GM23338 (cell line): ENCODE measurements around the gene NCK2. TPM values are rescaled to one million over a fixed set of nuclear protein-coding genes. Genes with fewer than 3 reads are reported as not detected.

Experiments used
- ATAC-seq: fragments of 200-7000 bp; cut with Tn5 transposase; 3 replicates; pipeline ENCODE4 v1.9.1; 2020
- DNase-seq: peaks from one replicate; pipeline ENCODE4 v3.0.0-alpha.2; 2015; ENCODE audit warnings: low spot score
- H2AFZ ChIP-seq: fragments of 200-600 bp; sonication (generic); 2 replicates; pipeline ENCODE4 v1.8.0; 2016; ENCODE audit warnings: antibody characterized with exemption, mild to moderate bottlenecking, moderate library complexity
- H3F3A ChIP-seq: fragments of 200-600 bp; sonication (generic); replicated peaks from 2 replicates; pipeline ENCODE4 v1.8.0; 2017; ENCODE audit warnings: antibody characterized with exemption, mixed run types, low read depth
- H3K27ac ChIP-seq: fragments of 200-600 bp; sonication (generic); 2 replicates; pipeline ENCODE4 v1.6.1; 2016; ENCODE audit warnings: low read depth
- H3K27me3 ChIP-seq: fragments of 200-600 bp; sonication (generic); 2 replicates; pipeline ENCODE4 v1.8.0; 2016; ENCODE audit warnings: mild to moderate bottlenecking, mixed run types, moderate library complexity; ENCODE audit not compliant: insufficient read depth
- H3K36me3 ChIP-seq: fragments of 200-600 bp; sonication (generic); 2 replicates; pipeline ENCODE4 v1.8.0; 2016; ENCODE audit warnings: mild to moderate bottlenecking; ENCODE audit not compliant: insufficient read depth
- H3K4me1 ChIP-seq: fragments of 200-600 bp; sonication (generic); 2 replicates; pipeline ENCODE4 v1.8.0; 2016; ENCODE audit warnings: mild to moderate bottlenecking, moderate library complexity; ENCODE audit not compliant: insufficient read depth
- H3K4me2 ChIP-seq: fragments of 200-600 bp; sonication (generic); 2 replicates; pipeline ENCODE4 v1.7.1; 2017; ENCODE audit warnings: mixed run types
- H3K4me3 ChIP-seq: fragments of 200-600 bp; sonication (generic); 2 replicates; pipeline ENCODE4 v1.6.1; 2016; ENCODE audit warnings: mixed run types
- H3K79me2 ChIP-seq: fragments of 200-600 bp; sonication (generic); replicated peaks from 2 replicates; pipeline ENCODE4 v1.8.0; 2017; ENCODE audit warnings: mild to moderate bottlenecking; ENCODE audit not compliant: insufficient read depth
- H3K9me2 ChIP-seq: fragments of 200-600 bp; sonication (generic); 2 replicates; pipeline ENCODE4 v1.8.0; 2017; ENCODE audit not compliant: insufficient read depth
- H4K20me1 ChIP-seq: fragments of 200-600 bp; sonication (generic); replicated peaks from 2 replicates; pipeline ENCODE4 v1.8.0; 2017; ENCODE audit warnings: mild to moderate bottlenecking; ENCODE audit not compliant: insufficient read depth
- H3K27ac Mint-ChIP-seq: 2 replicates; pipeline ENCODE4 v1.8.0; 2020; ENCODE audit warnings: inconsistent platforms, mild to moderate bottlenecking, moderate library complexity, mixed read lengths
- H3K27me3 Mint-ChIP-seq: 3 replicates; pipeline ENCODE4 v1.8.0; 2022; ENCODE audit warnings: low read depth, mild to moderate bottlenecking, moderate library complexity, mixed read lengths, inconsistent platforms; ENCODE audit not compliant: insufficient read depth, poor library complexity
- H3K36me3 Mint-ChIP-seq: 3 replicates; pipeline ENCODE4 v1.8.0; 2021; ENCODE audit warnings: low read depth, mild to moderate bottlenecking, inconsistent platforms, moderate library complexity, mixed read lengths
- H3K4me1 Mint-ChIP-seq: 3 replicates; pipeline ENCODE4 v1.8.0; 2020; ENCODE audit warnings: mild to moderate bottlenecking, inconsistent platforms, mixed read lengths
- H3K4me3 Mint-ChIP-seq: 3 replicates; pipeline ENCODE4 v1.8.0; 2021; ENCODE audit warnings: moderate library complexity, mild to moderate bottlenecking, inconsistent platforms, mixed read lengths
- H3K9me3 Mint-ChIP-seq: 3 replicates; pipeline ENCODE4 v1.8.0; 2020; ENCODE audit warnings: moderate library complexity, mild to moderate bottlenecking, inconsistent platforms, mixed read lengths
- CREB1 ChIP-seq: fragments of 250-450 bp; sonication (Bioruptor Pico); IDR thresholded peaks from 2 replicates; pipeline ENCODE4 v1.5.0; 2020; ENCODE audit warnings: low read depth, mild to moderate bottlenecking, moderate library complexity
- CTCF ChIP-seq, 2 experiments: fragments of 200-600 bp in 1 of 2; sonication (generic) in 1 of 2; conservative IDR thresholded peaks; 2 replicates each; pipeline versions ENCODE4 v1.5.1 to v1.6.1; 2016 to 2017; ENCODE audit warnings: antibody characterized with exemption in 2 of 2, low read depth in 2 of 2, mild to moderate bottlenecking in 2 of 2, moderate library complexity in 1 of 2
- ETS1 ChIP-seq: IDR thresholded peaks from 2 replicates; pipeline ENCODE4 v1.6.1; 2016; ENCODE audit warnings: antibody characterized with exemption
- EZH2 ChIP-seq: fragments of 200-600 bp; sonication (generic); IDR thresholded peaks from one replicate; pipeline ENCODE4 v1.8.0; 2017; ENCODE audit warnings: antibody characterized with exemption, mild to moderate bottlenecking, low read depth; ENCODE audit not compliant: unreplicated experiment
- EZH2phosphoT487 ChIP-seq: fragments of 200-600 bp; sonication (generic); IDR thresholded peaks from one replicate; pipeline ENCODE4 v1.8.1; 2018; ENCODE audit warnings: antibody characterized with exemption; ENCODE audit not compliant: unreplicated experiment
- JUNB ChIP-seq: IDR thresholded peaks from one replicate; pipeline ENCODE4 v1.6.1; 2016; ENCODE audit warnings: antibody characterized with exemption; ENCODE audit not compliant: unreplicated experiment
- NANOG ChIP-seq: IDR thresholded peaks from 2 replicates; pipeline ENCODE4 v1.6.1; 2016; ENCODE audit warnings: antibody characterized with exemption, borderline replicate concordance
- POLR2AphosphoS5 ChIP-seq: IDR thresholded peaks from 2 replicates; pipeline ENCODE4 v1.6.1; 2016; ENCODE audit warnings: antibody characterized with exemption, low read depth
- REST ChIP-seq: IDR thresholded peaks from one replicate; pipeline ENCODE4 v1.6.1; 2018; ENCODE audit warnings: antibody characterized with exemption; ENCODE audit not compliant: unreplicated experiment
- STAT1 ChIP-seq: IDR thresholded peaks from one replicate; pipeline ENCODE4 v1.6.1; 2016; ENCODE audit warnings: antibody characterized with exemption; ENCODE audit not compliant: unreplicated experiment
- ZNF114 ChIP-seq: fragments of 250-450 bp; sonication (Bioruptor Pico); IDR thresholded peaks from 2 replicates; pipeline ENCODE4 v1.5.0; 2020; ENCODE audit warnings: mild to moderate bottlenecking, moderate library complexity
- ZNF331 ChIP-seq: fragments of 250-450 bp; sonication (Bioruptor Pico); IDR thresholded peaks from 2 replicates; pipeline ENCODE4 v1.5.0; 2020; ENCODE audit warnings: low read depth, mild to moderate bottlenecking, moderate library complexity
- ZNF462 ChIP-seq: fragments of 250-450 bp; sonication (Bioruptor Pico); IDR thresholded peaks from 2 replicates; pipeline ENCODE4 v1.5.0; 2020; ENCODE audit warnings: mild to moderate bottlenecking, moderate library complexity
- polyA plus RNA-seq: library from polyadenylated mRNA; unstranded; fragments of >200 nt; fragmentation: Nextera tagmentation; extraction: Ambion mirVana; gene quantifications from 2 replicates; pipeline ENCODE4 v1.2.1, GENCODE V29; 2016
- total RNA-seq: library from RNA; depleted of rRNA; stranded (reverse); fragments of >200 nt; shearing (Covaris generic); gene quantifications from 2 replicates; pipeline ENCODE4 v1.2.3, GENCODE V29; 2014

NCK2 gene
- total and polyA plus RNA-seq, 2 experiments from 2014 or later: 26.9 to 59.9 TPM

- H2AFZ ChIP-seq: no peak overlapping the region
- no peaks in the 10 kb centered on the region for H3K9me2 ChIP-seq
- H3F3A ChIP-seq: no peaks in the 10 kb centered on the region
- H3K9me3 Mint-ChIP-seq: no peaks in the 10 kb centered on the region
- no peaks in the 10 kb centered on the region for H3K27me3 ChIP-seq
- peaks cover 3% of the 10 kb centered on the region for H3K27me3 Mint-ChIP-seq
- H4K20me1 ChIP-seq: no peaks in the 10 kb centered on the region; the same call in 1 of the 2 replicates
- H3K4me3 Mint-ChIP-seq: no peak overlapping the region
- H3K79me2 ChIP-seq: peaks cover 22% of the 10 kb centered on the region
- no peak overlapping the region for H3K4me3 ChIP-seq
- peak overlapping the region; percentile 72; the same call in 1 of the 2 replicates for H3K27ac Mint-ChIP-seq
- TF ChIP-seq STAT1: no peak
- TF ChIP-seq POLR2AphosphoS5: no peak
- no peak for TF ChIP-seq CREB1 (CRISPR knock-in tag)
- no peak for TF ChIP-seq ZNF114 (CRISPR knock-in tag)
- TF ChIP-seq EZH2: no peak
- TF ChIP-seq CTCF (conservative IDR thresholded peaks at IDR 0.05; ENCODE audit: low read depth in 2 of 2): no peak
- TF ChIP-seq JUNB: no peak
- no peak for TF ChIP-seq EZH2phosphoT487
- no peak for TF ChIP-seq NANOG
- no peak for TF ChIP-seq REST
- TF ChIP-seq ZNF462 (CRISPR knock-in tag): no peak
- TF ChIP-seq ETS1: no peak
- TF ChIP-seq ZNF331 (CRISPR knock-in tag): no peak
- ATAC-seq: no peak
- H3K4me1 Mint-ChIP-seq: peaks cover 18% of the 10 kb centered on the region
- no peak overlapping the region for H3K4me2 ChIP-seq
- no peaks in the 10 kb centered on the region; the same call in 1 of the 2 replicates for H3K4me1 ChIP-seq
- 0 out of 3 replicates have a peak, but pooled peaks cover 5% of the 10 kb centered on the region for H3K36me3 Mint-ChIP-seq
- no peak overlapping the region for H3K27ac ChIP-seq
- H3K36me3 ChIP-seq: no peaks in the 10 kb centered on the region
- no peak for DNase-seq
Measured at GRCh38 chr2:105879106-105879802, 134.5 kb downstream of the NCK2 start.
